Neural progenitor cell (in vitro differentiated cells): Measurements from ENCODE around the gene PLEKHG5. TPM values are rescaled to one million over a fixed set of nuclear protein-coding genes. Genes with fewer than 3 reads are reported as not detected.

Experiments used
- DNase-seq: peaks from one replicate; pipeline ENCODE4 v3.0.0-alpha.2; 2016; ENCODE audit warnings: low spot score
- H2AFZ ChIP-seq: fragments of 200-600 bp; sonication (generic); replicated peaks from 2 replicates; pipeline ENCODE4 v1.6.1; 2016; ENCODE audit warnings: antibody characterized with exemption
- H3F3A ChIP-seq: fragments of 200-600 bp; sonication (generic); 2 replicates; pipeline ENCODE4 v1.6.1; 2016; ENCODE audit warnings: antibody characterized with exemption, low read depth
- H3K27ac ChIP-seq: fragments of 200-600 bp; sonication (generic); 2 replicates; pipeline ENCODE4 v1.5.1; 2016; ENCODE audit warnings: mild to moderate bottlenecking
- H3K27me3 ChIP-seq: fragments of 200-600 bp; sonication (generic); 2 replicates; pipeline ENCODE4 v1.6.1; 2016; ENCODE audit warnings: mild to moderate bottlenecking, moderate library complexity
- H3K36me3 ChIP-seq: fragments of 200-600 bp; sonication (generic); 2 replicates; pipeline ENCODE4 v1.5.1; 2016
- H3K4me1 ChIP-seq: fragments of 200-600 bp; sonication (generic); 2 replicates; pipeline ENCODE4 v1.6.1; 2016; ENCODE audit warnings: mixed run types
- H3K4me2 ChIP-seq: fragments of 200-600 bp; sonication (generic); 2 replicates; pipeline ENCODE4 v1.6.1; 2016
- H3K4me3 ChIP-seq: fragments of 200-600 bp; sonication (generic); 2 replicates; pipeline ENCODE4 v1.5.1; 2016
- H3K79me2 ChIP-seq: fragments of 200-600 bp; sonication (generic); 2 replicates; pipeline ENCODE4 v1.6.1; 2016; ENCODE audit warnings: low read depth
- H3K9ac ChIP-seq: fragments of 200-600 bp; sonication (generic); 2 replicates; pipeline ENCODE4 v1.6.1; 2016
- H3K9me3 ChIP-seq: fragments of 200-600 bp; sonication (generic); 2 replicates; pipeline ENCODE4 v1.5.1; 2016; ENCODE audit warnings: low read depth
- H4K20me1 ChIP-seq: fragments of 200-600 bp; sonication (generic); 2 replicates; pipeline ENCODE4 v1.6.1; 2016; ENCODE audit warnings: low read depth
- H3K27ac Mint-ChIP-seq: 3 replicates; pipeline ENCODE4 v1.8.0; 2021; ENCODE audit warnings: mixed read lengths
- H3K27me3 Mint-ChIP-seq: 2 replicates; pipeline ENCODE4 v1.8.0; 2022; ENCODE audit warnings: low read depth, mild to moderate bottlenecking, inconsistent platforms, moderate library complexity, mixed read lengths; ENCODE audit not compliant: insufficient read depth
- H3K36me3 Mint-ChIP-seq: 3 replicates; pipeline ENCODE4 v1.8.0; 2021; ENCODE audit warnings: mixed read lengths
- H3K4me1 Mint-ChIP-seq: 3 replicates; pipeline ENCODE4 v1.8.0; 2021; ENCODE audit warnings: mixed read lengths
- H3K4me3 Mint-ChIP-seq: 3 replicates; pipeline ENCODE4 v1.8.0; 2021; ENCODE audit warnings: mild to moderate bottlenecking, moderate library complexity, mixed read lengths
- H3K9me3 Mint-ChIP-seq: 3 replicates; pipeline ENCODE4 v1.8.0; 2020; ENCODE audit warnings: mixed read lengths
- EZH2 ChIP-seq: fragments of 200-600 bp; sonication (generic); IDR thresholded peaks from 2 replicates; pipeline ENCODE4 v1.6.1; 2017; ENCODE audit warnings: antibody characterized with exemption, mild to moderate bottlenecking, moderate library complexity
- EZH2phosphoT487 ChIP-seq: fragments of 200-600 bp; sonication (generic); IDR thresholded peaks from 2 replicates; pipeline ENCODE4 v1.6.1; 2017; ENCODE audit warnings: antibody characterized with exemption
- total RNA-seq: library from RNA; depleted of rRNA; stranded (reverse); fragments of >200 nt; gene quantifications from 2 replicates; pipeline ENCODE4 v1.2.3, GENCODE V29; 2015; ENCODE audit warnings: low replicate concordance
- TF ChIP-seq, protein P1 (sequence below): fragments of 200-600 bp; sonication (generic); IDR thresholded peaks from 2 replicates; pipeline ENCODE4 v1.5.1; 2017; ENCODE audit warnings: antibody characterized with exemption, mild to moderate bottlenecking

Gene PLEKHG5
- total RNA-seq, 1 donor from 2014 or later = 7.4 TPM

- no peak overlapping the region for H3K4me3 ChIP-seq
- no peak overlapping the region for H3K27ac Mint-ChIP-seq
- H4K20me1 ChIP-seq = peaks cover 2% of the 10 kb centered on the region
- no peak overlapping the region for H3K4me3 Mint-ChIP-seq
- TF ChIP-seq EZH2 (no peak), EZH2phosphoT487 (no peak)
- TF ChIP-seq, protein P1, sequence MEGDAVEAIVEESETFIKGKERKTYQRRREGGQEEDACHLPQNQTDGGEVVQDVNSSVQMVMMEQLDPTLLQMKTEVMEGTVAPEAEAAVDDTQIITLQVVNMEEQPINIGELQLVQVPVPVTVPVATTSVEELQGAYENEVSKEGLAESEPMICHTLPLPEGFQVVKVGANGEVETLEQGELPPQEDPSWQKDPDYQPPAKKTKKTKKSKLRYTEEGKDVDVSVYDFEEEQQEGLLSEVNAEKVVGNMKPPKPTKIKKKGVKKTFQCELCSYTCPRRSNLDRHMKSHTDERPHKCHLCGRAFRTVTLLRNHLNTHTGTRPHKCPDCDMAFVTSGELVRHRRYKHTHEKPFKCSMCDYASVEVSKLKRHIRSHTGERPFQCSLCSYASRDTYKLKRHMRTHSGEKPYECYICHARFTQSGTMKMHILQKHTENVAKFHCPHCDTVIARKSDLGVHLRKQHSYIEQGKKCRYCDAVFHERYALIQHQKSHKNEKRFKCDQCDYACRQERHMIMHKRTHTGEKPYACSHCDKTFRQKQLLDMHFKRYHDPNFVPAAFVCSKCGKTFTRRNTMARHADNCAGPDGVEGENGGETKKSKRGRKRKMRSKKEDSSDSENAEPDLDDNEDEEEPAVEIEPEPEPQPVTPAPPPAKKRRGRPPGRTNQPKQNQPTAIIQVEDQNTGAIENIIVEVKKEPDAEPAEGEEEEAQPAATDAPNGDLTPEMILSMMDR = no peak
- H3K79me2 ChIP-seq = no peaks in the 10 kb centered on the region
- peaks cover 12% of the 10 kb centered on the region for H3K27me3 ChIP-seq
- no peaks in the 10 kb centered on the region for H3K9me3 ChIP-seq
- H3K4me1 Mint-ChIP-seq = peaks cover 10% of the 10 kb centered on the region
- no peak overlapping the region for H3K9ac ChIP-seq
- H3K36me3 Mint-ChIP-seq = peaks cover 2% of the 10 kb centered on the region
- peaks cover 7% of the 10 kb centered on the region for H3K4me1 ChIP-seq
- no peaks in the 10 kb centered on the region for H3F3A ChIP-seq
- no peaks in the 10 kb centered on the region for H3K36me3 ChIP-seq
- H3K9me3 Mint-ChIP-seq = no peaks in the 10 kb centered on the region
- peaks cover 2% of the 10 kb centered on the region for H3K27me3 Mint-ChIP-seq
- DNase-seq = no peak
- H3K27ac ChIP-seq = no peak overlapping the region
- H2AFZ ChIP-seq = no peak overlapping the region
- no peak overlapping the region for H3K4me2 ChIP-seq
Observed at GRCh38 chr1:6474815-6475282, 16.6 kb downstream of the PLEKHG5 start.

DNA sequence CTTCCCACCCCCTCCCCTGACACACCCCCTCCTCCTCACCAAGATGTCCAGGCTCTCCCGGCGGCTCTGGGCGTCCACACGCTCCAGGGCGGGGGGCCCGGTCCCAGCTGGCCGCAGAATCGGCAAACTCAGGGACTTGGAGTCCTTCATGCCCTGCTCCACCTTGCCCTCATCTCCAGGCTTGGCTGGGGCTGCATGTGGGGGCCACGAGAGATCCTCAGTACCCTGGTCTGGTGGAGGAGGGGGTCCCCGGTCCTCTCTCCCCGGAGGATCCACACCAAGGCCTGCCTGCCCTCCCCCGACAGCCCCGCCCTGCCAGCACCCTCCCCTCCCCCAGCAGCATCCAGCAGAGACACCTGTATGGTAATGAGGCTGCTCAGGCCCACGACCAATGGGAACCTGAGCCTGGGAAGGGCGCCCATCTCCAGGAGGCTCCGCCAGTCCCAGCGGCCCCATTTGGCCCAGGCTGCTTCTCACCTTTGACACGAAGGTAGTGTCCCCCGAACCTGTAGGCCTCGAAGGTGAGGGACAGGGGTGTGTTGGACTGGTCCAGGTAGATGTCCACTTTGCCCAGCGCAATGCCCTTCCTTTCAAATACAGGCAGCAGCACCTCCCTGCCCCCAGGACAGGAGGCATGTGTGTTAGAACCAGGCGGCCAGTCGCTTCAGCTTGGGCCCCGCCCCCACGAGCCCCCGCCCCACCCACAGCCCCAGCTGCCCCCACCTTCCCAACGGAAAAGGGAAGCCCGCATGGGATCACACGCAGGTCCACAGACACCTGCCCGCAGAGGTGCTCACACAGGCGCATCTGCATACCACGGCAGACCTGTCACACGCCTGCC is 17.3 kb downstream of the PLEKHG5 start:
- H3K36me3 ChIP-seq = no peaks in the 10 kb centered on the region
- H3K4me3 ChIP-seq = no peak overlapping the region
- no peak overlapping the region for H3K27ac ChIP-seq
- H4K20me1 ChIP-seq = peaks cover 2% of the 10 kb centered on the region
- peaks cover 3% of the 10 kb centered on the region for H3K36me3 Mint-ChIP-seq
- no peaks in the 10 kb centered on the region for H3K79me2 ChIP-seq
- no peak overlapping the region for H3K4me3 Mint-ChIP-seq
- H3K9me3 Mint-ChIP-seq = no peaks in the 10 kb centered on the region
- no peak overlapping the region for H3K9ac ChIP-seq
- H3K9me3 ChIP-seq = no peaks in the 10 kb centered on the region
- H3K27me3 Mint-ChIP-seq = peaks cover 2% of the 10 kb centered on the region
- peaks cover 7% of the 10 kb centered on the region for H3K4me1 ChIP-seq
- H3K4me1 Mint-ChIP-seq = peaks cover 10% of the 10 kb centered on the region
- H3F3A ChIP-seq = no peaks in the 10 kb centered on the region
- H2AFZ ChIP-seq = no peak overlapping the region
- DNase-seq = no peak
- H3K4me2 ChIP-seq = no peak overlapping the region
- no peak overlapping the region for H3K27ac Mint-ChIP-seq
- peaks cover 12% of the 10 kb centered on the region for H3K27me3 ChIP-seq
- no peak for TF ChIP-seq EZH2phosphoT487
- no peak for TF ChIP-seq EZH2

DNA sequence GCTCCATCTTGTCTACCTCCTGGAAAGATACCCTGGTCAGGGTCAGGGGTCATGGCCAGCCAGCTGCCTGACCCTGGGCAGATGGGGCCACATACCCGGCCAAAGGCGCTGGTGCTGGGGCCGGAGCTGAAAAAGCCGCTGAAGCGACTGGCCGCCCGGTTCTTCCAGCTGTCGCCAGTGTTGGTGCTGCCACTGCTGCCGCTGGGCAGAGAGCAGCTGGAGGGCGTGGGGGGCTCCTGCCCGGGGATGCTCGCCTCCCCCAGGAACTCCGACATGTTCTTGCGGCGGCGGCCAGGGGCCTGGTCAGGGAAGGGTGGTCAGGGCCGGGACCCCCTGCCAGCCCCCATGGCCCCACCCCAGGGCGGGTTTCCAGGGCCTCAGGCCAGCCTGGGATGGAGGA is 18.3 kb downstream of the PLEKHG5 start:
- Mint-ChIP-seq H3K36me3 (peaks cover 5% of the 10 kb centered on the region), H3K9me3 (no peaks in the 10 kb centered on the region), H3K4me3 (no peak overlapping the region), H3K27me3 (peaks cover 2% of the 10 kb centered on the region), H3K27ac (no peak overlapping the region), H3K4me1 (peaks cover 10% of the 10 kb centered on the region)
- Histone ChIP-seq H3K27ac (no peak overlapping the region), H3F3A (no peaks in the 10 kb centered on the region), H3K4me3 (no peak overlapping the region), H4K20me1 (peaks cover 2% of the 10 kb centered on the region), H3K4me1 (peaks cover 7% of the 10 kb centered on the region), H3K27me3 (peaks cover 12% of the 10 kb centered on the region), H3K4me2 (no peak overlapping the region), H3K79me2 (no peaks in the 10 kb centered on the region), H3K9me3 (no peaks in the 10 kb centered on the region), H3K9ac (no peak overlapping the region), H2AFZ (no peak overlapping the region), H3K36me3 (no peaks in the 10 kb centered on the region)
- no peak for DNase-seq
- TF ChIP-seq, protein P1 = no peak
- TF ChIP-seq EZH2 (no peak), EZH2phosphoT487 (no peak)

GRCh38 chr1:6472391-6472790 is 19.1 kb downstream of the PLEKHG5 start:
- TF ChIP-seq EZH2 = no peak
- TF ChIP-seq, protein P1 = peak; percentile 38
- Histone ChIP-seq H3K4me3 (no peak overlapping the region), H3K27ac (no peak overlapping the region), H3F3A (no peaks in the 10 kb centered on the region), H3K4me2 (no peak overlapping the region), H3K9me3 (no peaks in the 10 kb centered on the region), H2AFZ (no peak overlapping the region), H3K9ac (no peak overlapping the region), H4K20me1 (peaks cover 2% of the 10 kb centered on the region), H3K27me3 (peaks cover 12% of the 10 kb centered on the region), H3K36me3 (no peaks in the 10 kb centered on the region), H3K4me1 (peaks cover 5% of the 10 kb centered on the region), H3K79me2 (no peaks in the 10 kb centered on the region)
- Mint-ChIP-seq H3K9me3 (no peaks in the 10 kb centered on the region), H3K4me3 (no peak overlapping the region), H3K4me1 (peaks cover 7% of the 10 kb centered on the region), H3K27ac (no peak overlapping the region), H3K27me3 (peaks cover 2% of the 10 kb centered on the region), H3K36me3 (peaks cover 5% of the 10 kb centered on the region)
- DNase-seq = no peak
